GM18526 (cell line): ENCODE data around the gene PPIB.

Experiments used
- POLR2A ChIP-seq: IDR thresholded peaks from 3 replicates; pipeline ENCODE4 v1.6.1; 2011; ENCODE audit not compliant: insufficient read length; ENCODE audit errors: extremely low read depth

Gene PPIB

DNA sequence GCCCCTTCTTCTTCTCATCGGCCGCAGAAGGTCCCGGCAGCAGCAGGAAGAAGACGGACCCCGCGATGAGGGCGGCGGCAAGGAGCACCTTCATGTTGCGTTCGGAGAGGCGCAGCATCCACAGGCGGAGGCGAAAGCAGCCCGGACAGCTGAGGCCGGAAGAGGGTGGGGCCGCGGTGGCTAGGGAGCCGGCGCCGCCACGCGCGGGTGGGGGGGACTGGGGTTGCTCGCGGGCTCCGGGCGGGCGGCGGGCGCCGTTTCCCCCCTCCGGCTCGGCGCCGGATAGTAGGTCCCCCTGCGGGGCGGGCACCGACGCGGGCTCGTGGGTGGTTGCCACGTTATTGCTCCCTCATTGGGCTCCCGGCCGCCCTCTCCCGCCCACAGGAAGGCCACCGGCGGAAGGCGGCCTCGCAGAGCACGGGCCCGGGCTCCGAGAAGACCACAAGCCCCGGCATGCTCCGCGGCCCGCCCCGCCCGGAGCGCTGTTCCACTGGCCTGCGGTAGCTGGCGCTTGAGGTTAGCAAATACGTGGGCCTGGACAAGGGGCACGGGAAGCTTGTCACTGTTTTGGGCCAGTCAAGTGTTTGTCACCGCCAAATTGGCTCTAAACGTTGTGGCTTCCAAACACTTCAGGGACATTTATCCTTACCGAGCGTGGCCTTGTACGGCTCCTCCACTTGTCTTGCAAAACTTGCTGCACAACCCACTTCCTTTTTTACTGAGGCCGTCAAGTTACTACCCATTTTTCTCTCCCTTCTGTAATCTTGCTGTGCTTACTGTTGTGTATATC lies at the start of gene PPIB:
Gene PPIB, minus strand, starts transcription at position 154 of the 790 bp plus-strand sequence. Its CDS starts 36 bp downstream, at position 118.
- TF ChIP-seq POLR2A = peak; percentile 93

DNA sequence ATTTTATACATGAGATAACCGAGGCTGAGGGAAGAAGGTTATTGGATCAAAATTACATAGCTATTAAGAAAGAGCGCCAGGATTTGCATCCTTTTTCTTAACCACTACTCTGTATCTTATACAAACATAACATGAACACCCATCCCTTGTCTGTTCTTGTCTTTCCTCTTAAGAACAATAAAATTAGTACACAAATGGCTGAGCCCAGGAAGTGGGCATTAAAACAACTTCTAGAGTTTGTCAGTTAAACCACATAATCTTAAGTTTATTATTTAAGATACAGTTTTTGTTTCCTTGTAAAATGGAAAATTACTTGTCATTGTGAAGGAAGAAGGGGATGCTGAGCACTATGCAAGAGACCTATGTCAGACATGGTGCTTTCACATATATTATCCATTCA lies 48.9 kb upstream of the PPIB start:
- no peak for TF ChIP-seq POLR2A

DNA sequence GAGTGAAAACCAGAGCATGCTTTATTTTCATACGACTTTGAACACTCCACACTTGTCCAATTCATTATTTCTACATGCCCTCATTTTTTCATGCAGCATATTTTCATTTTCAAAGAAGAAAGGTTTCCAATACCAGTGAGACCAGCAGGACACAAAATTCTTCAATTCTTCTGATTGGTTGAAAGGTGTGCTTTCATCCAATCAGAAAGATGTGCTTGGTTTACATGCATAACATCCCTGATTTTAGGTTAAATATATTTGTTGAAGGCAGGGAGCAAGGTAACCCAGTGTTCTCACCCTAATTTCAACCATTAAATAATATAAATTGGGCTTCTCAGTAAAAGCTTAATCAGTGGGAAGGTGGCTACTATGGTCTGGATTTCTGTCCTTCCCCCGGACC lies 47.5 kb upstream of the PPIB start:
- TF ChIP-seq POLR2A = no peak

- no peak for TF ChIP-seq POLR2A
These were observed 47.0 kb upstream of the PPIB start for GRCh38 chr15:64209680-64210334.

DNA sequence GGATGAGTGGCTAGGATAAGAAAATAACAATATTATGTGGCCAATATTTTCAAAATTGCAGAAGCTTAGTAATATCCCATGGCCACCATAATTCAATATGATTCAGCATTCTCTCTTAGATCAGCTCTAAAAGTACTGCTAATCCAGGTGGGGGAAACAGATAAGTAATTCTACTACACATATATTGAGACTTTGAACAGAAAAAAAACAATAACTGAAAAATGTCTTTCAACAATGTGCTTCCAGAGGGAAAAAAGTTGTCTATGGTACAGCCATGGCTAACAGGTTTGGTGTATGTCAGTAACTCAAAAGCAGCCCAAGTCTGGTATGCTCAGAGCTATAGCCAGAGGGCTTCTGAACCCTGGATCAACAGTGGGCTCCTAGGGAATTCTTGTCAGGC lies 42.4 kb upstream of the PPIB start:
- no peak for TF ChIP-seq POLR2A

GRCh38 chr15:64197425-64197824 lies 34.6 kb upstream of the PPIB start:
- no peak for TF ChIP-seq POLR2A

DNA sequence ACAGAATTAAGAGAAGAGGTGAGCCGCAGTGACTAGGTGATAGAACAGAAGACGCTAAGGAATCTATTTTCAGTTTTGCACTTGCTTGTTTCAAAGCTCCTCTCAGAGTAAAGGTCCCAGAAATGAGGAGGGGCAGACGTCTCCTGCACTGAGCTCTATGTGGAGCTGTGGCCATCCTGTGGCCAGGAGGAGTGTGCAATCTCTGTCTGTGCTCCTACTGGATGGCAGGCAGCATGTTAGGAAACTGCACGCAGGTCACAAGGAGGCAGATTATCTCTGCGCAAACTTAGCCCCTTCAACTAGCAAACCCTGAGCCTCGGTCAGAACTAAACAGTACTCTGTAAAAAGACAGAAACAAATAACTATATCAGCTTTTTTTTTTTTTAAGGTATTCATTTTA lies 31.1 kb upstream of the PPIB start:
- no peak for TF ChIP-seq POLR2A

- TF ChIP-seq POLR2A = no peak
These were observed 29.4 kb upstream of the PPIB start for GRCh38 chr15:64191971-64192830.

- no peak for TF ChIP-seq POLR2A
These were observed 24.8 kb upstream of the PPIB start for GRCh38 chr15:64187396-64188191.

DNA sequence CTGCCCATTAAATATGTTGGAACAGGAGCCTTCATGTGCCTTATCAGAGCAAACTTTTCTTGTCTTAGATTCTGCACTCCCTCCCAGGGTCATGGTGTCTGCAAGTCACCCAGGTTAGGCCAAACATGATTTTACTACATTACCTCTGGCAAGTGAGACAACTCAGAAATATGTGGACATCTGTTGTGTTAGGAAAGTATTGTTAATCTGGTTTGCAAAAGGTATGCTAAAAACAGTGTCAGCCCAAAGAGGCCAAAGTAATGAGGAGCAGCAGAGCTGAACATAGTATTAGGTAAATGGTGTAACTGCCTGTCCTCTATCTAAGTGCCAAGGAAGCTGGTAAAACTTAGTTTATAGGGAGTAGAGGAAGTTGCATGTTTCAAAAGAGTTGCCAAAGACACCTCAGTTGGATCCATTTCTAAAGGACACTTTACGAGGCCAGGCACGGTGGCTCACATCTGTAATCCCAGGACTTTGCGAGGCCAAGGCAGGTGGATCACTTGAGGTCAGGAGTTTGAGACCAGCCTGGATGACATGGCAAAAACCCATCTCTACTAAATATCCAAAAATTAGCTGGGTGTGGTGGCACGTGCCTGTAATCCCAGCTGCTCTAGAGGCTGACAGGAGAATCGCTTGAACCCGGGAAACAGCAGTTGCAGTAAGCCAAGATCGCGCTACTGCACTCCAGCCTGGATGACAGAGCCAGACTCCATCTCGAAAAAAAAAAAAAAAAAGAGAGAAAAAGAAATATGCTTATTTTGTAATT lies 22.5 kb upstream of the PPIB start:
- no peak for TF ChIP-seq POLR2A

DNA sequence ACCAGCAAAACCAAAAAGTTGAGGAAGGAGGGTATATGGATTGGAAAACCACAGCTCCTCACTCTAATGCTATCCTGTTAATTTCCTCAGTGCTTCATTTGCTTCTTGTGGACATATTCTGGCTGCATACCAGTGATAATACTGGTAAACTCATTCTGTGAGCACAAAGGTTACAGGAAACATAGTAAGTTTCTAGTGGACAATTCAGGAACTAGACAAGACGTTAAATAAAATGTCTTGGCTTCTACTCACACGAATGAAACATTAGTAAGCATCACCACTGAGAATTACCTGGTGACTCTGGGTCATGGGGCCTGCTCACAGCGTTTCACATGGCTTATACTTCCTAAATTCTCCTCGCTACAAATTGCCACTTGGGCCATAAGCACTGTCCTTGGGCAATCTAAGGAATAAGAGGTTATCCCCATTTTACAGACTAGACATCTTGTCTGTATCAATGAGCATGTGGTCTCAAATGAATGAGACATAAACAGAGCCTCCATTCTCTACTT lies 20.1 kb upstream of the PPIB start:
- TF ChIP-seq POLR2A = no peak

- no peak for TF ChIP-seq POLR2A
These were observed 17.5 kb upstream of the PPIB start for GRCh38 chr15:64180235-64180824.

GRCh38 chr15:64166102-64166890 lies 3.5 kb upstream of the PPIB start:
- TF ChIP-seq POLR2A = no peak
